HG03521 (cell line): ENCODE data around the gene ITGAV.

ENCODE experiments used
- ATAC-seq: cut with Tn5 transposase; IDR thresholded peaks from one replicate; pipeline ENCODE4 v1.9.1; 2021; ENCODE audit warnings: mild to moderate bottlenecking, moderate library complexity; ENCODE audit not compliant: unreplicated experiment

ITGAV gene

DNA sequence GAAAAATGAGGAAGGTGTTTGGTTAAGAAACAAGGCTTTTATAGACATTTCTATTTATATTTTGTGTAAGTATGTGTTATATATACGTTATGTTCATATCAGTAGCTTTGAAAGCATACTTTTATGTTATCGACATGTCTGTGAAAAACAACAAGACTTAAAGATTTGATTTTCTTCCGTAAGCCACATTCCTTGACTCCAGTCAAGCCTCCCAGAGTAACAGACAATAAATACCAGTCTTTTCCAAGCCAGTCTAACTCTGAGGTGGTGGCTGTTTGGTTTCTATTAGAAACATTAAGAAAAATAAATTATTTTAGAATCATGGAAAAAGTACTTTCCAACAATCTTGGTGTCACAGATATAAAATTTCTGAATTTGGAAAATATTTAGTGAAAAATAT lies 16.3 kb upstream of the ITGAV start:
- ATAC-seq: no peak

DNA sequence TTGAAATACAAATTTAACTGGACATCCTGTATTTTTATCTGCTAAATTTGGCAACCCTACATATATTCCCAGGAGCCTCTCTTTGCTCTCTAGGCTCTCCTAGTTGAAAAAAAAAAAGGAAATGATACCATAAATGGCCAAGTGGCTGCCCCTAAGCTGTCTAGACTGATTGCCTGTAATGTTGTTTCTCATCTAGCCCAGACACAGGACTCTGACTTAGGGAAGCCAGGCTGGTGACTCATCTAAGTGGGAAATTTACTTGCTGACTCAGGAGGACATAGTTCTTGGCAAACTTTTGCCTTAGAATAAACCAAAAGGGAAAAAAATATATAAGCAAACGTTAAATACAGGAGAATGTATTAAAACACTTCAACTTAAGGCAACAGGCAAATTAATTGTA lies 14.6 kb upstream of the ITGAV start:
- ATAC-seq: no peak

- no peak for ATAC-seq
These were observed 14.0 kb upstream of the ITGAV start for GRCh38 chr2:186575856-186576255.

DNA sequence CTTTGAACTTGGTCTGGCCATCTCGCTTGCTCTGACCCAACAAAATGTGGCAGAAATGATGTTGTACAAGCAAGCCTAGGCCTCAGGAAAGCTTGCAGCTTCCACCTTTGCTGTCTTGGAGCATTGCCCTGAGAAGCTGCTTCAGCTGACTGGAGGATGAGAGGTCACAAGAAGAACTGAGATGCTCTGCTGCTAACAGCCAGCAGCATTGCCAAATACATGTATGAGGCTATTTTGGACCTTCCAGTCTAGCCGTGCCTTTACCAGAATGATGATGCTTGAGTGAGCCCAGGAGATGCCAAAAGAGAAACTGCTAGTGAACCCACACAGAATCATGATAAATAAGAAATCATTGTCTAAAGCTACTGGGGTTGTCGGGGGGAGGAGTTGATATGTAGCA lies 13.2 kb upstream of the ITGAV start:
- no peak for ATAC-seq

- ATAC-seq: no peak
These were observed 7.2 kb upstream of the ITGAV start for GRCh38 chr2:186582698-186583097.

- no peak for ATAC-seq
These were observed 5.8 kb upstream of the ITGAV start for GRCh38 chr2:186584053-186584452.

- ATAC-seq: no peak
These were observed 1.4 kb upstream of the ITGAV start for GRCh38 chr2:186588421-186588820.

GRCh38 chr2:186588940-186589611 lies 780 bp upstream of the ITGAV start:
- ATAC-seq: no peak

DNA sequence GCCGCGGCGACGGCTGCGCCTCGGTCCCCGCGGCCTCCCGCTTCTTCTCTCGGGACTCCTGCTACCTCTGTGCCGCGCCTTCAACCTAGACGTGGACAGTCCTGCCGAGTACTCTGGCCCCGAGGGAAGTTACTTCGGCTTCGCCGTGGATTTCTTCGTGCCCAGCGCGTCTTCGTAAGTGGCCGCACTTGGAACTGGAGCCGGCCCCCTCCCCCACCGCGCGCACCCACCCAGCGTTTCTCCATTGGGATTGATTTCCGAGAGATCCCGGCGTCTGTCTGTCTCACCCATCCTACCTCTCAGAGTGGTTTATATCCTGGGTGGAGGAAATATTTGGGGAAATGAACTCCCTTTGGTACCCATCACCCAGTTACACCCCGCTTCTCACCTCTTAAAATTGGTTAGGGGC lies 498 bp downstream of the ITGAV start:
- ATAC-seq: no peak

GRCh38 chr2:186590759-186591505 lies 1.1 kb downstream of the ITGAV start:
- no peak for ATAC-seq

DNA sequence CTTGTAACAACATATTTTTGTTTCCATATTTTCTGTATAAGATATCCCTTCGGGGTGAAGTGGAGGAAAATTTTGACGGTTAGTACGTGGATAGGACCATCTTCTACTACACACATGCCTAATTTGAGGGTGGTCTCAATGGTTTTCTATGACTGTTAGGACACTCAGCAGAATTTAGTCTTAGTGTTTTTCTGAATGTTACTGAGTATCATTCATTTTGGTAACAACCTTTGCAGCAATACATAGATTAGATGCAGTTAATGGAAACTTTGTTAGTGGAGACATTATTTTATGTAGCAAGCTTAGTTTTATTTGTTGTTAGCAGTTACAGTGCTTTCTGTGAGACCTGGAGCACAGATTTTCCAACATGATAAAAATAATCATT lies 1.6 kb downstream of the ITGAV start:
- no peak for ATAC-seq

DNA sequence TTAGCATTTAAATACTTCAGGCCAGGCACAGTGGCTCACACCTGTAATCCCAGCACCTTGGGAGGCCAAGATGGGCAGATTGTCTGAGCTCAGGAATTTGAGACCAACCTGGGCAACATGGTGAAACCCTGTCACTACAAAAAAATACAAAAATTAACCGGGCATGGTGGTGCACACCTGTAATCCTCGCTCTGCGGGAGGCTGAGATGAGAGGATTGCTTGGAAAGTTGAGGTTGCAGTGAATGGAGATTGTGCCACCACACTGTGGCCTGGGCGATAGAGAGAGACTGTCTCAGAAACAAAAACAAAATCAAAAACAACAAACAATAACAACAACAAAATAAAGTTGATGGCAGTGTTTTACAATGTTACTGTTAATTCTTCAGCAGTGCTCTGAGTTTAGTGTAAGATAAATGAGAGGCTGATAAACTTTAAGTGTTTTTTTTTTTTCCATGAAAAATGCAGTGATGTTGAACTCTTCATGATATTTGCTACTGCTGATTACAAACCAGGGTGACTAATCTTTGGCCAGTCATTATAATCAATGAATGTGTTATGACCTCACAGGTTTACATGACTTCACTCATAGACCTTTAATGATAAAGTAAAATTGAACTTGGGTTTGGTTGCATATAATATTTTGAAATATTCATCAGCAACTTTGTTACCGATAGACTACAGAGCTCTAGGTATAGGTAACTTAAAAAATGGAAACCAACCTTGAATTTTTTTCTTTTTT lies 2.5 kb downstream of the ITGAV start:
- no peak for ATAC-seq

GRCh38 chr2:186593523-186593922 lies 3.7 kb downstream of the ITGAV start:
- ATAC-seq: no peak

GRCh38 chr2:186594001-186594722 lies 4.3 kb downstream of the ITGAV start:
- no peak for ATAC-seq

DNA sequence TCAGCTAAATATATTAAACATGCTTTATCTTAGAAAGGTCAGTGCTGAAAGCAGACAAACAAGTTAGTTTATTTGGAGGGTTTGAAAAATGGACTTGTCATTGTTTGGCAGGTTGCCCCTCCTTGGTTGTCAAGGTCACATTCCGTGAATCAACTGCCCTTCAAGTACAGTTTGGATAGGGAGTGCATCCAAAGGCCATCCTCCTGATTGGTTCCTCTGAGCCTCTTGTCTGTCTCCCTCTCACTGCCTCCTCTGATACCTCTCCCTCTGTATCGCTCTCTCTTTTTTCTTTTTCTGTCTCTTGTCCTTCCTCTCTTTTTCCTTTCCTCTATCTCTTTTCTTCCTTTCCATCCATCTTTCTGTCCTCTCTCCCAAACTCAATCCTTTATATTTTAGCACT lies 5.4 kb downstream of the ITGAV start:
- ATAC-seq: no peak

- no peak for ATAC-seq
These were observed 9.4 kb downstream of the ITGAV start for GRCh38 chr2:186599186-186599778.

DNA sequence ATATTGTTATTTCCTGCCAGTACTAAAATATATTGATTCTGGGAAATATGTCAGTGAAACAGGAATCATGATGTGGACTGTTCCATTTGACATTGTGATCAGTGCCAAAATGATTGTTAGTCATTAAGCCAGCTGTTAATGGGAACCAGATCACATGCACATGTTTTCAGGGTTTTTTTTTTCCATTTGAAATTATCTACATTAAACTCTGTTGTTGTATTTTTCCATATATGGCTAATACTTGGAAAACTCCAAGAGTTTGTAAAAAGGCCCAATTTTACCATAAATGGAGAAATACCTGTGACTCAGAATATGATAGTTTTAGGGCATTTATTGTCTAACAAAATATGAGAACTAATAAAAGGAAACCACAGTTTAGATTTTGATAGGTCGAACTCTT lies 13.4 kb downstream of the ITGAV start:
- no peak for ATAC-seq

DNA sequence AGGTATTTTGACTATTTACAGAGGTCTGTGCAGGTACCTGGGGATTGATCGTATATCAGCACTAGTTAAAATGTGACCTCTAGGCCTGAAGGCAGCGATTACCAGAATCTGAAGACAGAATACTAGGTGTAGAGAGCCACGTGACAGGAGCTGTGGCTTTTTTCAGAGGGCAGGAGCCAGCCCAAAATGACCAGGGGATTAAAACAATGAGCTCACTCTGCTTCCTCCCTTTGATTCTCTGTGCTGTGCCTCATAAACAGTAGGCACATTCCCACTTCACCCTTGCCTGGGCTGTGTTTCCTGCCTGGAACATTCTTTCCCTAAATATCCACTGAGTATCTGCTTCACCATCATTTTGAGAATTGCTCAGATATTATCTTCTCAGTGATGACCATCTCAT lies 15.2 kb downstream of the ITGAV start:
- no peak for ATAC-seq

DNA sequence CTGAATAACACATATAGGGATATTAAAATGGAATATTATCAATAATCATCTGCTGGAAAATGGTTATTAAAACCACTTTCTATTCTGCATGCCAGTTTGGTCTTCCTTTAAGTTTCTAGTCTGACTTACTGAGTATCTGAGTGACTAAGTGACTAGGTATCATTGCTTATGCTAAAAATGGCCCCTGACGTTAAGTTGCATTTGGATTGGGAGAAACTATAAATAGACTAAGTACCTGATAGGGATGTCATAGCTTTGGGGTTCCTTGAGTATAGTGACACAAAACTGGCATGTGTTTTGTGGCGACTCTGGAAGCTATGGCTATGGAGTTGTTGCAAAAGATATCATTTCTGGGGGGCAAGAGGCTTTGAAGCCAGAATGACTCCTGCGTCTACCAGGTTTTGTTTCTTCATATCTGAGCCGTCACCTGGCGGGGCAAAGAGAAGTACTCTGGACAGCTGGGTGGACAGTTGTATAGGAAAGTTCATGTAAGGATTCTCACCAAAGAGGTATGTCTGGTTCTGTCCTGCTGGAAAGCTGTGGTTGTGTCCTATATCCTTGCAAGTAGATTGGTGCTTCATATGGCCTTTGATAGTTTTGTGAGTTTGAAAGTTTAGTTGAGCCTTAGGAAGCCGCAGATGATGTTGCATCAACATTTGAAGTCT lies 17.9 kb downstream of the ITGAV start:
- ATAC-seq: no peak

DNA sequence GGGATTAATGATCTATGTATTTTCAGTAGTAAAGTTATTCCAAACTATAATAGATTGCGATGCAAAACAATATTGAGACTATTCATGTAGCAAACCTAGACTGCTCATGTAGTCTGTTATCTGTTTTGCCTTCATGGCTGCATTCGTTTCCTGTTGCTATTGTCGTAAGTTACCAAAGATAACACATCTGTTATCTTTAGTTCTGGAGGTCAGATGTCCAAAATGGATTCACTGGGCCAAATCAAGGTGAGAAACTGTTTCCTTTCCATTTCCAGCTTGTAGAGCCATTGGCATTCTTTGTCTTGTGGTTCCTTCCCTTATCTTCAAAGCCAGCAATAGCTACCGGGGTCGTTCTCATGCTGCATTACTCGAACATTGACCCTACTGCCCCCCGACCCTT lies 20.9 kb downstream of the ITGAV start:
- ATAC-seq: no peak
